GM18519 (cell line): Measurements from ENCODE around the gene CSF3R.
A peak's percentile ranks its signal among the peaks of the same experiment; 100 is the strongest.

Experiments
- ATAC-seq: cut with Tn5 transposase; IDR thresholded peaks from one replicate; pipeline ENCODE4 v1.9.1; 2021; ENCODE audit warnings: mild to moderate bottlenecking, moderate library complexity; ENCODE audit not compliant: unreplicated experiment, low FRiP score

The CSF3R gene

DNA sequence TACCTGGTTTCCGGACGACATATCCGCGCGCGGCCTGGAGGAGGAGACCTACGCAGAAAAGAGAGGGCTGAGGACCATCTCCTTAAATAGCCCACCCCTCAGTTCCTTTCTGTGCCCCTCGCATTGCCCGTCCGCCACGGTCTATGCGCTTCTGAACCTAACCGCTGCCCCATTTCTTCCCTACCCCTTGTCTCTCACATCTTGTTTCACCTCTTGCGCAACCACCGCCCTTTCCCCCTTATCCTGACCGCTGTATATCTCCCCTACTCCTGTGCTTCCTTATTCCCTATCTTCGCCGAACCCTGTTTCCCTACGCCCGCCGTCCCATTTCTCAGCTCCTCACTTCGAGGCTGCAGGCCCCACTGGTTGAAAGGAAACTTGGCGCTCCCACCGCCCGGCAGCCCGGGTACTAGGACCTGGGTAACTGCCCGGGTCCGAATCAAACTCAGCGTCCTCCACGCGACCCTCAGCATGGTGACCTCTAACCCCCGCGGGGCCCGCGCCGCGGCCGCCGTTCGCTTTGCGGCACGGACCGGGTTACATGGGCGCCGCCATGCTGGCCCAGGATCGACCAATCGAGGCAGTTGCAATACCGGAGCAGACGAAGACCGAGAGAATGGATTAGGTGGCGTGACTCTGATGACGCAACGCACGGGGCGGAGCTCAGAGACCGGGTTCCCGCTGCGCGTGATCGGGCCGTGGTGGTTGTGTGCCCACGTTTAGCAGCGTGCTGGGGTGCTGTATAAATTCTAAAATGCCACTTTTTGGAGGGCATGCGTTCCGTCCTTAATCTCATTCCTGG lies 18.7 kb downstream of the CSF3R start, which contains the start of gene MRPS15:
TSS of gene MRPS15 (minus strand) at position 582 of the 802 bp plus-strand sequence. CDS start at position 473, 109 bp downstream.
- ATAC-seq: peak; percentile 68

DNA sequence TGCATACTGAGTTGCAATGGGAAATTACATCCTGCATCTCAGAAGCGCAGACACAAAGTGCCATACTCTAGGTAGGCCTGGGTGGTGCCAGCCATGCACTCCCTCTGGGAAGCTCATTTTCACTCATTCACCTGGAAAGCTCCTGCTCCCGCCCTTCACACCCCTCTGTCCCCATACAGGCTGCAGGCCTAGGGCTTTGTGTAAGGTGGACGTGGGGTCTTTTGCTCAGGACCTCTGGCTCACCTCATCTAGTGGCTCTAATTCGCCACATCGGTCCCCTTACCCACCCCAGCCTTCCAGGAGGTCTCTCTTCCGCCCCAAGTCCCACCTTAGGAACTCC lies 19.3 kb downstream of the CSF3R start:
- ATAC-seq: no peak

DNA sequence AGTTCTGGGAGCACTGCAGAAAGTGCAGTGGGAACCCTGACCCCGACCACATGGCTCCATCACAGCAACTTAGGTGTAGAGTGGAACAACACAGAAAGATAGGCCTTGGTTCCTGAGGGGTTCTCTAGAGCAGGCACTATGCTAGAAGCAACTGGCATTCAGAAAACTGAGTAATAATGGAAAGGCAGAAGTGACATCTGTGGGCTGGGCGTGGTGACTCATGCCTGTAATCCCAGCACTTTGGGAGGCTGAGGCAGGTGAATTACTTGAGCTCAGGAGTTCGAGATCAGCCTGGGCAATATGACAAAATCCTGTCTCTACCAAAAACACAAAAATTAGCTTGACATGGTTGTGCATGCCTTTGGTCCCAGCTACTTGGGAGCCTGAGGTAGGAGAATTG lies 23.8 kb downstream of the CSF3R start:
- no peak for ATAC-seq

DNA sequence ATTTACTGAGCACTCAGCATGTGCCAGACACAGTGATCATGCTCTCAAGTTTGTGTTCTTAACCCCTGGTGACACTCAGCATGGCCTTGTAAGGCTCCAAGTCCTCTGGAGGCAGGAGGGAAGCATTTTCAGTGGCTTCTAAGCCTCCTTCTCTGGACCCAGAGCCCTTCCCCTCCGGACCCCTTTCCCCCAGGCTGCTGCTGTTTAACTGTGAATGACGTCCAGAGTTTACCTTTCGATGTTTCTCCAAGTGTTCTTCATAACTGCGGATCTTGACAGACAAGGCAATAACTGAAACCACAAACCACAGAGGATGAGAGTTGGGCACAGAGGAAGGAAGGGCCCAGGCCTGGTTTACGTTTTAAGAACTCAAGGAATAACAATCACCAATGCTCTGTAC lies 25.0 kb downstream of the CSF3R start:
- no peak for ATAC-seq

DNA sequence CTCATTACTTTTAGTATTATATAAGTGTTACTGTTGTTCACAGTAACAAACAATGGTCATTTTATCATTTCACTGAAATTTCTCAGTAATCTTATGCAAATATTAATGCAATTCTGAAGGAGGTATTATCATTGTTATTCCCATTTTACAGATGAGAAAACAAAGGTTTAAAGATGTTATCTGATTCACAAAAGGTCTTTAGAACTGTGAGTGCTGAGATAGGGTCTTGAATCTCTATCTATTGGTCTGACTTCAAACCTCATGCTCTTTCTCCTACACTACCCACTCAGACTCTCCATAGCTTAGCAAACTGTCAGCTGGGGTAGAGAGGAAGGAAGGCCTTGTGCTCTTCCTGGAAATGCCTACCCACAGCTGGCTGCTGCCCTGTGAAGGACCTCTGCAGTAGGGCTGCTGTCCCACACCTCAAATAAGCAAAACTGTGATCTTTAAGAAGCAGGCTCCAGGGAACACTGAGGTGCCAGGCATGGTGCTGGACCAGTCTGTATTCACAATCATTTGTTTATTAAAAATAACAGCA lies 26.3 kb downstream of the CSF3R start:
- ATAC-seq: no peak

DNA sequence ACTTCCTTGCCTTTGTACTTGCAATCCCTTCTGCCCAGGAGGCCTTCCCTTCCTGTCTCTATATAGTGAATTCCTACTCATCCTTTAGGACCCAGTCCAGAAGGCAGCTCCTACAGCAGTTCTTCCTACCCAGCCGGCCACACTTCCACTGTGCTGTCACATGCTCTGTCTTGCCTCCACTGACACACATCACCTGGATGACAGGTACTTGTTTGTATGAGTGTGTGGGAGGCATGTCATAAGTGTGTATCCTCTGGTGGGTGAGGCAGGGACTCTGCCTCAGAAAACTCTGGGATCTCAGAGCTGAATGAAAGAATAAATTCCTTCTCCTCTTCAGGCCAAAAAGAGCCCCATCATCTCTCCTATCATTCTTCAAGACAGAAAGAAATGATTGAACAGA lies 27.3 kb downstream of the CSF3R start:
- no peak for ATAC-seq

DNA sequence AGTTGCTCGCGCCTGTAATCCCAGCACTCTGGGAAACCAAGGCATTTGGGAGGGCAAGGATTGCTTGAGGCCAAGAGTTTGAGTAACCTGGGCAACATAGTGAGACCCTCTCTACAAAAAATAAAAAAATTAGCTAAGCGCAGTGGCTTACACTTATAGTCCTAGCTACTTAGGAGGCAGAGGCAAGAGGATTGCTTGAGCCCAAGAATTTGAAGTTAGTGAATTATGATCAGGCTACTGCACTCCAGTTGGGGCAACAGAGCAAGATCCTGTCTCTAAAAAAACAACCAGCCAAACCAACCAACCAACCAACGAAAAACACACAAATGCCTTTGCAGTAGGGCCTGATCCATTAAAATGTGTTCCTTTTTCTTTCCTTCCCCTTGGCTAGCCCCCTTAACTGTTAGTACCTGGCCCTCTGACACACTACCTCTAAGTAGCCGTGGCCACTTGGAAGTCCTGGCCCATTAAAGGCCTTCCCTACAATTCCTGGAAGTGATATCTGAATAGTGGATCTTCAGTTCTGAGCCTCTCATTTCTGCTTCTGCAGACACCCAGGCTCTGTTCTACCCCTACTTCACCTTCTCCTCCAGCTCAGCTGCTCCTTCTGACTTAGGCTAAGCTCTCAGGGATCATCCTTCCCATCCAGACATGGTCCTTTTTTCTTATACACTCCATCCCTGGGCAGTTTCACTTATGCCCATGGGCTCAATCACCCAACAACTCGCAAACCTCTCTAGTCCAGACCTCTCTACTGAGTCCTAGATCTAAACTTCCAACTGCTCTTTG lies 28.9 kb downstream of the CSF3R start:
- no peak for ATAC-seq

DNA sequence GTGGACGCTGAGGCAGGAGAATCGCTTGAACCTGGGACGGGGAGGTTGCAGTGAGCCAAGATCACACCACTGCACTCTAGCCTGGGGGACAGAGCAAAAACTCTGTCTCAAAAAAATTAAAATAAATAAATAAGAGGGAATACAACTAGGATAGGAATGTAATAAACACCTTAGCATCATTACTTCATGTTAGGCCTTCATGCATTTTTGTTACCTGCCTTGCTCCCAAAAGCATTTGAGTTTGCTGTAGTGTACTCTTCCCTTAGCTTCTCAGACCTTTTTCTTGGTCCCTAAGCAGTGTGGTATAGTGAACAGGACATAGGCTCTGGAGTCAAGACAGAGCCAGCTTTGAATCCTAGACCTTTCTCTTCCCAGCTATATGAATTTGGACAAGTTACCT lies 29.7 kb downstream of the CSF3R start:
- ATAC-seq: no peak

DNA sequence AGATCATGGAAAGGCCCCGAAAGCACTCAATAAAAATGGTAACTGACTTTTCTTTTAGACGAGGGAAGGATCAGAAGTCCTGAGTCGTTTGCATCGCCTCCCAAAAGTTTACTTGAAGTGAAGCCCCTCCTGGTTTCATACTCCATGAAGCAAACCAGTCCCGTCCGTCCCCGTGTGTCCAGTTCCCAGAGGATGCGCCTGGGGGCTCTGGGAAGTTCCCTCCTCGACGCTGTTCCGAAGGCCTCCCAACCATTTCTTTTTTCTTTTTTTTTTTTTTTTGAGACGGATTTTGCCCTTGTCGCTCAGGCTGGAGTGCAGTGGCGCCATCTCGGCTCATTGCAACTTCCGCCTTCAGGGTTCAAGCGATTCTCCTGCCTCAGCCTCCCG lies 31.8 kb downstream of the CSF3R start:
- no peak for ATAC-seq

DNA sequence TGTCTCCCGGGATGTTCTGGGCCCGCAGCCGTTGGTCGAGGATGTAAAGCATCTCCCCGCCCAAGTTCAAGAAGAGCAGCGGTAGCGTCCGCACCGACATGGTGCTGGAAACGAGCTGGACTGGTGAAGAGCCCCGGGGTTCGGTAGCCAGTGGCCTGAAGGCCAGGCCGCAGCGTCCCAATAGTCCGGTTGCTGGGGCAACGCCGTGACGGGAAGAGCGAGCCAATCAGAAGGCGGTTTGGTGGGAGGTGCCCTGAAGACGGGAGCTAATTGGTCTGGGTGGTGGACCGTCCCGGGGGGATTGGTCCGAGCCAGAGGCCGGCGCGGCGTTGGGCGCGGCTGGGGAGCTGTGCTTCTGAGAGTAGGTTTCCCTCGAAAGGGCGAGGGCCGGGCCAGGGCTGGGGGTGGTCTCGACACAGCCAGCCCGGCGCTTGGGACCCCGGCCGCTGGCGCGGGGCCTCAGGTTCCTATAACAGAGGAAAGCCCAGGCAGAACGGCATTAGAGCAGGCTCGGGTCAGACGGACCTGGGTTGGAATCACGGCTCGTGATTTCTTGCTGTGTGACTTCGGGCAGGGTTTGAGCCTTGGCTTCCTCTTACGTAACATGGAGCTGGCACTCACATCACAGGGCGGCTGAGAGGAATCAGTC lies 32.3 kb downstream of the CSF3R start, which contains the start of gene OSCP1:
TSS of gene OSCP1 (minus strand) at position 182 of the 649 bp plus-strand sequence. CDS start at position 100, 82 bp downstream.
- ATAC-seq: peak; percentile 87

DNA sequence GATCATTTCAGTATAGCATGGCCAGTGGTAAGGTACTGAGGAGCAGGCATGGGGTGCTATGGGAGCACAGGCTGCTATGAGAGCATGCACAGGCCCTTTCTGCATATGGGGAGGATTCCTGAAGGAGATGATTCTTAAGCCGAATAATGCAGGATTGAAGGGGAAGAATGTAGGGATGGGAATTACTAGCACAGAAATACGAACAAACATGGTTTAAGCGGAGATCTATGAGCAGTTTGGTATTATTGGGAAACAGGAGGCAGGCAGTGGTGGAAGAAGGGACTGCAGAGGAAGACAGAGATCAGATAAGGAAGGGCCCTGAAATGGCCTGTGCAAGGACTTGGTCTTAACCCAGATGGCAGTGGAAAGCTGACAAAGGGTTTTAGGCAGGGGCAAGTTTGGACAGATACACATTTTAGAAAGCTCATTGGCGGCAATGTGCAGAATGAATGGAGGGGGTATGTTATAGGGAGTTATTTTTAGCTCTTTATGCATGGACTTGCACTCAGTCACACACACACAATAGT lies 34.1 kb downstream of the CSF3R start:
- ATAC-seq: no peak

DNA sequence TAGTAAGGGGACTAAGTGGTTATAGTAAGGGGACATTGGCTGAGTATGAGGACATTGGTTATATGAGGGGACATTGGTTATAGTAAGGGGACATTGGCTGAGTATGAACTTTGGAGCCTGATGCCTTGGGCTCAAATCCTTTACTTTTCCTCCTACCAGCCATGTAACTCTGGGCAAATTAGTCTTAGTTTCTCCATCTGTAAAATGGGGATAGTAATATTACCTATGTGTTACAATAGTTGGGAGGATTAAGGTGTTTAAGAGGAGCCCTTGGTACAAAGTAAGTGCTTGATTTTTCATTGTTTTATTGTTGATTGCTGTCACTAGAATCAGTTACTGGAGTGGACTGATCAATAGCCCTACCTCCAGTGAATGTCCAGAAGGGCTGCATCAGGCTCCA lies 35.3 kb downstream of the CSF3R start:
- ATAC-seq: no peak

DNA sequence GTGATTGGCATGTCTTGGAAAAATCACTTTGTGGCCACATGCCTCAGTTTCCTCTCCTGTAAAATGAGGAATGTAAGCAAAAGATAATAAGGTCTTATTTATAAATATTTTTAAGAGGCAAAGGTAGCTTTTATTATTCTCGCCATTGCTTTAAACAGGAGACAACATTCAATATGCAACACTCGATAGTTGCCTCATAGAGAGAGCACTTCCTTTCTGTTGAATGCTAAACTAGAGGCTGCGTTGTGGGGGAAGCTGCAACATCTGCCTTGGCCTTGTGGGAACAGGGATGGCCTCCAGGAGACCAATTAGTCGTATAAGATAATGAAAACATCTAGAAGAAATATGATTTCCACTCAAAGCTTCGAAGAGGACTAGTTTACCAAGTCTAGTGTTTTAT lies 36.0 kb downstream of the CSF3R start:
- no peak for ATAC-seq

DNA sequence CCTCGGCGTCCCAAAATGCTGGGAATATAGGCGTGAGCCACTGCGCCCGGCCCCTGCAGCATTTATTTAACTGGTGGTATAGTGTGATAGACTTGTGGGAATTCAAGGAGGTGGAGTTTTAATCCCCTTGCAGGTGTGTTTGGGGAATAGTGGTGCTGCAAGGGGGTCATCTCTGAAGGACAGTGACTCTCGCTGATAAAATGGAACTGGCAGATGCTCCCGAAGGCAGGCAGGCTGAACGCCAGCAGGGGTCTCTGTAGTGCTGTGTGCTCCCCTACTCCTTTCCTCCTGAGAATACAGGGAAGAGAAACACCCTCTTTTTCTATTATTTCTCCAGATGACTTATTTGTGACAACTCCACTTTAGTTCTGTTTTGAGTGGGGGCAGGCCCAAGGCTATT lies 36.4 kb downstream of the CSF3R start:
- no peak for ATAC-seq

DNA sequence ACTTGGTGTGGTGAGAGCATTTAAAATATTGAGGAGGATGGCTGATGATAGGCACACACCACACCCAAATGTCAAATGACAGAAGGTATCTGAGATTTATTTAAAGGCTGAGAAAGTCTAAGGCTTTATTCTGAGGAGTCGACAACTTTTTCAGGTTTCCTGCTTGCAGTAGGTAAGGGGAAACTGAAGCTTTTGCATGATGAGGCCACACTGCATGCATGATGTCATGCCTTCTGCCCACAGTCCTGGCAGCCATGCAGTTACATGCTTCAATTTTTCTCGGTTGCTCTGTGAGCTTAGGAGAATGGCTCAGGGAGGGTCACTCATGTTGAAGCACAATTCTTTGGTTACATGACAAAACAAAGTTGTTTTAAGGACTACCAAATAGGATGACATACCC lies 39.4 kb downstream of the CSF3R start:
- ATAC-seq: no peak

DNA sequence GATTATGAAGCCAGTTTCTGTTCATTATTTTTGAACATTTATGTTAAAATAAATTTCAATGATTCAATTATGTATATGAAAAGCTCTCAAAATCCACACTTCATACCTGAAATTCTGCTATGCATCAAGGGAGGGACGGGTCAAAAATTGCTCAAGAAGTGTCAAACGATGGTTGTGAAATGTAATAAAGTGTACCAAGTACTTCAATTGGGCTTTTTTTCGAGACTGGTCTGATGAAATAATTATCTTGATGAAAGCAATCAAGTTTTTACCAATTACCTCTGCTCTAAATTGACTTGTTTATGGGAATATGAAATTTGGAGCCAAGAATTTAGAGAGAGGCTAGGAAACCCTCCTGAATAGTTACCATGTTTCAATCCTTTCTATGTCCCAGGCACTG lies 40.4 kb downstream of the CSF3R start:
- no peak for ATAC-seq

DNA sequence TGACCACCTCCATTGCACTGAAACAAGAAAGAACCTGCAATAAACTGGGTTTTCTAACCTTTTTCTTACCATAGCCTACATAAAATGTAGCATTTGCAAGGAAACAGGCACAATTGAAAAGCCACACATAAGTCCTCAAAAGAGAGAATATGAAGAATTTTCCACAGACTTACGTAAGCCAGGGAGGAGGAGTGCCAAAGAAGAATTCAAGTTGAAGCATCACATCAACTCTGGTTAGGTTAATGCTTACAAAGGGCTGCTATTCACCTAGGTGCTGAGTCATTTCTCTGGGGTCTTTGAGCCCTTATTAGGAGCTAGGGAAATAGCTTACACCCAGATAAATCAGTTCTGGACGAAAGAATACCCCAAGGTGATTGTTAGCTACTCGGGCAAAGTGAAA lies 42.1 kb downstream of the CSF3R start:
- ATAC-seq: no peak

DNA sequence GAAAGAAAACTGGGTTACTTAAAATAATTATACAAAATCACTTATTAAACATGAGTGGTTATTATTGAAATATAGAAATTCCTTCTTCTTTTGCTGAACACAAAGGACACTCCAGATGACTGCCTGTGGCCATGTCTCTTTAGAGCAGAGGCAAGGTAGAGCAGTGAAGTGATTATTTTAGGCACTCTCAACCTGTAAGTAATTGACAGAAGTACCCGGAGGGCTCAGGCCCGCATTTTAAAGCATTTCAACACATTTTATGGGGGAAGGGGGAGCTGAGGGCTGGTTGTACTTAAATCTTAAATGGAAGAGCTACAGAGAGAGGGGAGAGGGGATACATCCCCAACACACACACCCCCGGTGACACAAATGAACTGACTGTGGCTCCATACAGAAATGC lies 42.7 kb downstream of the CSF3R start:
- no peak for ATAC-seq

DNA sequence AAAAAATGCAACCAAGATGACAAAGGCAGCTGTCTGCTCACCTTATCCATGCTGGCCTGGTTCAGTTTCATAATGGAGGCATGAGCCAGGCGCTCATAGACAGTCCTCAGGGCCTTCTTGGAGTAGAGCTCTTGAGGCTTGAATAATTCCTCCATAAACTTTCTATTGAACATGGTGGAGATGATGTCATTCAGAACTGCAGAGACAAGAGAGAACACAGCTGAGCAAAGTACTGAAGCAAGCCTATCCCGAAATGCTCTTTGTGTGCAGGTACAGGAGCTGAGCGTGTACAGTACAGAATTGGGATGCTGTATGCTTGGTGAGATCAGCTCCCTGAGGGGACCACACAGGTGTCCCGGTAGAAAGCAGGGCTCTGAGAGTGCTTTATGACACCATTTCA lies 44.0 kb downstream of the CSF3R start:
- ATAC-seq: no peak

DNA sequence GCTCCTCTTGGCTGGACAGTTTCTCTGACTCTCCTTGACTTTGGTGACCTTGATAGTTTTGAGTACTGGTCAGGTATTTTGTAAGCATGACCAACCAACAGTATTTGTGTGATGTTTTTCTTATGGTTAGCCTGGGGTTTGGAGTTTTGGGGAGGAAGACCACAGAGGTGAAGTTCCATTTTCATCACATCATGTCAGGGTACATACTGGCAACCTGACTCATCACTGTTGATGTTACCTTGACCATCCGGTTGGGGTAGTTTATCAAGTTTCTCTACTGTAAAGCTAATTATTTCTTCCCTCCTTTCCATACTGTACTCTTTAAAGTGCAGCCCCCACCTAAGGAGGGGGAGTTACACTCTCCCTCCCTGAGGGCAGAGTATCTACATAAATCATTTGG lies 45.9 kb downstream of the CSF3R start:
- no peak for ATAC-seq

DNA sequence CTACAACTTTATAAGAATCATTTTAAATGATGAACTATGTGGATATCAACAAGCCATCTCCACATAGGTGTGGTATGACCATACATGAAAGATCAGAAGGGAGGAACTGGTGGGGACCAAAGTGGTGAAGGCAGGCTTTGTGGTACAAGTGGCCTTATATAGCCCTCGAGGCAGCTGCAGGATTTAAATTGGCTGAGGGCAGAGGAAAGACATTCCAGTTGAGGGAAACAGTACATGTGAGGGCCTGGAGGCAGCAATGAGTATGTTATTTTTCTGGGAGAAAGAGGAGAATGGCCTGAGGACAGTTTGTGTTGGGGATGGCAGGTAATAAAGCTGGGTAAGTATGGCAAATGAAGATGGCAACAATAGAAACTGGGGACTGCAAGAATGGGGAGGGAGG lies 49.6 kb downstream of the CSF3R start:
- no peak for ATAC-seq
